ENCODE measurements around the gene SMIM20. TPM values are rescaled to one million over a fixed set of nuclear protein-coding genes. Genes with fewer than 3 reads are reported as not detected.

Gene SMIM20
- total RNA-seq, 2 experiments from 2014 or later: 9.6 to 9.9 TPM

GRCh38 chr4:25978327-25978726 lies 64.3 kb downstream of the SMIM20 start:
- no peaks in the 10 kb centered on the region for H3K4me1 Mint-ChIP-seq
- ATAC-seq: no peak

More at GRCh38 chr4:25978327-25978726, 64.3 kb downstream of the SMIM20 start:
- CTCF ChIA-PET: interaction anchor here (4.2 kb wide), 1 partner anchor 10 kb away, joined by 25 read pairs; no protein-coding TSS in a partner anchor
- no peak overlapping the region for H3K4me3 Mint-ChIP-seq
- no peak overlapping the region for H3K27ac Mint-ChIP-seq
- H3K27me3 Mint-ChIP-seq: peaks cover 5% of the 10 kb centered on the region
- H3K36me3 Mint-ChIP-seq: no peaks in the 10 kb centered on the region
- no peak for DNase-seq
- H3K9me3 Mint-ChIP-seq (ENCODE audit: low read depth): no peaks in the 10 kb centered on the region

Other genes with a start within 250 kb of the SMIM20 start
- 10 to 100 TPM; 66.3 to 82.8 TPM for gene SEL1L3, start 51.2 kb upstream of the SMIM20 start, total RNA-seq

Data from activated CD8-positive, alpha-beta memory T cell treated with anti-CD3 and anti-CD28 coated beads, Interleukin-2, amount 10 ng/mL, durations not matched to agents 7 days and 5 days (primary cell).